GM12872 (cell line): ENCODE measurements around the gene GMPPA.

Source experiments
- TF ChIP-seq, protein P1 (sequence below): IDR thresholded peaks from 3 replicates; pipeline ENCODE4 v1.5.1; 2011; ENCODE audit warnings: low read depth, mild to moderate bottlenecking, low read length, moderate library complexity; ENCODE audit not compliant: insufficient read depth

GMPPA gene

DNA sequence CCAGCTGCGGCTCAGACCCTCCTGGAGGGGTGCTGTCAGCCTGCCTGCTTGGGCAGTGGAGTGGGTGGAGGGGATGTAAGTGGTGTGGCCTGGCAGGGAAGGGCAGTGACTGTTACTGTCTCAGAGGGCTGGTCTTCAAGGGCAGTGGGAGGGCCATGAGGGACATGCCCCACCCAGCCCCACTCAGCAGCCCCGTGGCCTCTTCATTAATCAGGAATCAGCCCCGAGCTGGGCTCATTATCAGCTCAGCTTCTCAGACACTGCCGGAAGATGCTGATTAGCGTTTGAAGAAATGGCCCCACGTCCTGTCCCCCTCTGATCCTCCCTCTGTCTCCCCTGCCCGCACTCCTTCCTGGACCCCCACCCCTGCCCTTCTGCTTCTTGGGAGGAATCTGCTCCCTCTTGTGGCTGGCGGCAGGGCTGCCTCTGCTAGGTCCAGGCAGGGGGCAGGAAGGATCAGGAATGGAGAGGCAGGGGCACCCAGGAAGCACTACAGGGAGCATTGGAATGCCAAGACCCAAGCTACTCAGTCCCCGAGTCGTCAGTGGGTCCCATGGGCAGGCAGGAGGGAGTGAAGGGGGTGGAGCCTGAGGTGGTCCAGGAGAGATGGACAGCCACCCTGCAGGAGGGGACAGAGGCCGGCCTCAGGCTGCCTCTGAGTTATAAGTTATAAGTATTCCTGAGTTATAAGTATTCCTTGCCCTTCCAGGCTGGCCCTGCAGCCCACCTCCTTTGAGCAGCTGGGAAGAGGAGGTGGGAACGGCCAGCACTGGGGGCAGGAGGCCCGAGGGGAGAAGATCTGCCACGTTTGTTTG, 22.6 kb downstream of the GMPPA start:
- TF ChIP-seq, protein P1, sequence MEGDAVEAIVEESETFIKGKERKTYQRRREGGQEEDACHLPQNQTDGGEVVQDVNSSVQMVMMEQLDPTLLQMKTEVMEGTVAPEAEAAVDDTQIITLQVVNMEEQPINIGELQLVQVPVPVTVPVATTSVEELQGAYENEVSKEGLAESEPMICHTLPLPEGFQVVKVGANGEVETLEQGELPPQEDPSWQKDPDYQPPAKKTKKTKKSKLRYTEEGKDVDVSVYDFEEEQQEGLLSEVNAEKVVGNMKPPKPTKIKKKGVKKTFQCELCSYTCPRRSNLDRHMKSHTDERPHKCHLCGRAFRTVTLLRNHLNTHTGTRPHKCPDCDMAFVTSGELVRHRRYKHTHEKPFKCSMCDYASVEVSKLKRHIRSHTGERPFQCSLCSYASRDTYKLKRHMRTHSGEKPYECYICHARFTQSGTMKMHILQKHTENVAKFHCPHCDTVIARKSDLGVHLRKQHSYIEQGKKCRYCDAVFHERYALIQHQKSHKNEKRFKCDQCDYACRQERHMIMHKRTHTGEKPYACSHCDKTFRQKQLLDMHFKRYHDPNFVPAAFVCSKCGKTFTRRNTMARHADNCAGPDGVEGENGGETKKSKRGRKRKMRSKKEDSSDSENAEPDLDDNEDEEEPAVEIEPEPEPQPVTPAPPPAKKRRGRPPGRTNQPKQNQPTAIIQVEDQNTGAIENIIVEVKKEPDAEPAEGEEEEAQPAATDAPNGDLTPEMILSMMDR: peak; percentile 31; the same call in 1 of the 3 replicates

- TF ChIP-seq, protein P1: no peak
Observed at GRCh38 chr2:219522111-219523030, 23.7 kb downstream of the GMPPA start.

- TF ChIP-seq, protein P1: no peak
Observed at GRCh38 chr2:219523031-219523671, 24.5 kb downstream of the GMPPA start.

GRCh38 chr2:219524817-219525216, 26.1 kb downstream of the GMPPA start:
- TF ChIP-seq, protein P1: no peak

GRCh38 chr2:219525533-219526232, 27.0 kb downstream of the GMPPA start:
- TF ChIP-seq, protein P1: no peak

GRCh38 chr2:219526320-219527075, 27.8 kb downstream of the GMPPA start:
- TF ChIP-seq, protein P1: no peak
